GM18507 (cell line): ENCODE data around the gene RAB14.
"Not testable (repeated sequence)": the region's sequence is repeated elsewhere in the genome, so short reads cannot be mapped to it uniquely, and the experiment has no call there.

Experiments used
- DNase-seq: peaks from one replicate; pipeline ENCODE4 v3.0.0; 2011; ENCODE audit warnings: low read depth; ENCODE audit not compliant: insufficient read length; ENCODE audit errors: extremely low spot score
- FAIRE-seq: peaks from 2 replicates; lab custom pipeline; 2011; peaks lifted over from hg19 to GRCh38; lab: Jason Lieb, UNC

Gene RAB14

DNA sequence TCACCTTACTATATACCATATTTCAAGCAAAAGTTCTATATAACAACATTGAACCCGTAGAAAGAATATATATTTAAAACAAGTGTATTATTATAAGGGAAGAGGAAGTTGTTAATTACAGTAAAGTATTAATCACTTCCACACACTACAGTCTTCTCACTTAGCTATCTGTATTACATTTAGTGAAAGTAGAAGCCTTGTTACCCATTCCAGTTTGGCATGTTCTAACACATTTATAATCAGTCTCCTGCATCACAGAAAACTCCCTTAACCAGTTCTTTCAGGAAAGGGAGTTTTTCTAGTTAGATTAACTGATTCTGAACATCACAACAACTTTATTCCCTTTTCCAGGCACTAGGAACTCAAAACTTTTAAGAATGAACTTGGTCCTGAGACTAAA lies 6.9 kb downstream of the RAB14 start:
- FAIRE-seq = no peak
- no peak for DNase-seq

DNA sequence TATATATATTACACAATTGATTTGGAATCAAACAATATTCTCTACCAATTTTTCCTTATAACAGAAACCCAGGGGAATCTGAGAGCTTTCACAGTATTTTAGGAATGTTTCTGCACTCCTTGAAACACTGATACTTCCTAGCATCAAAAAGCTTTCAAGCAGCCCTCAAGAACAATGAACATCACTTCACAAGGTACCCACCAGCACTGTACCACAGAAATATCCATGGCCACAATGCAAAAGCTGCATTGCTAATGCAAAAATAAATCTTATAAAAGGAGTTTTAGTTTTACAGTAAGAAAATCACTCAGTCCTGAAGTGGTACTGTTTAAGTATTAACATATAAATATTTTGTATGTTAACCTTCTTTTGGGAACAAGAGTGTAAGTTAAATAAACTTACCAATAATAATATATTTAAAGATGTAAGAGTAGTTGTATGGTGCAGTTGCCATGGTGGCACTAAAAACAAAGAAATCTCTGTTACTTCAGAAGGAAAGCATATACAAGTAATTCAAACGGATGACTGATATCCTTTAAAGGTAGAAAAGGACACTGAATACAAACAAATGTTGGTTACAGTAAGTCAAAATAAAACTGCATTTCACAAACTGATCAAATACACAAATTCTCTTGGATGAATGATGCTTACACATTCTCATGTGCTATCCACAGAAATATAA lies 8.6 kb downstream of the RAB14 start:
- no peak for FAIRE-seq
- DNase-seq = no peak

DNA sequence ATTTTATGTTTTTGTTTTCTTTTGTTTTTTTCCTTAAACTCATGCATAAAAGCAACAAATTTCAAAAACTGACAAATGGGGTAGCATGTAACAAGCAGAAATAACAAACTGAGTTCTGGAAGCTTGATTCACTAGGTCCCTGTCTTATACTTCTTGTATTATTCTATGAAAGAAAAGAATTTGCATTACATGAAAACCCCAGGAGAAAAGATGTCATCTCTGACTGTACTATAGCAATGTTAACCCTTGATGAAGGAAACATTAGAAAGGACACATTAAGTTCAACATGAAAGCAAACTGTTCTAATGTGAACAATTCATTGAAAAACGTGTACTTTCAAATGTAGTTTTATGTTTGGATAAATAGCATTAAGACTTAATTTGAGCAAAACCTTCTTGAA lies 9.2 kb downstream of the RAB14 start:
- no peak for FAIRE-seq

DNA sequence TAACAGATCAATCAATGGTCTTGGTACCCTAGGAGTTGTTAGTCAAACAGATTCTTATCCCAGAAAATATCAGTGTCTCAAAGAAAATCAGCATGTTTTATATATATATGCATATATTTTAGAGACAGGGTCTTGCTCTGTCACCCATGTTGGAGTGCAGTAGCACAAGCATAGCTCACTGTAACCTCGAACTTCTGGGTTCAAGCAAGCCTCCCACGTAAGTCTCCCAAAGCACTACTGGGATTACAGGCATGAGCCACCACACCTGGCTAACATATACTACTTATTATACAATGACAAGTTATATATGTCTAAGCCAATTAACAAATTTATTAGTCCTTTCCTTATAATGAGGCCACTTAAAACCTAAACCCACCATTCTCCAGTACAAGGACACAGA lies 10.4 kb downstream of the RAB14 start:
- FAIRE-seq (no peak), DNase-seq (no peak)

More for the DNA sequence above, 9.2 kb downstream of the RAB14 start:
- no peak for DNase-seq

DNA sequence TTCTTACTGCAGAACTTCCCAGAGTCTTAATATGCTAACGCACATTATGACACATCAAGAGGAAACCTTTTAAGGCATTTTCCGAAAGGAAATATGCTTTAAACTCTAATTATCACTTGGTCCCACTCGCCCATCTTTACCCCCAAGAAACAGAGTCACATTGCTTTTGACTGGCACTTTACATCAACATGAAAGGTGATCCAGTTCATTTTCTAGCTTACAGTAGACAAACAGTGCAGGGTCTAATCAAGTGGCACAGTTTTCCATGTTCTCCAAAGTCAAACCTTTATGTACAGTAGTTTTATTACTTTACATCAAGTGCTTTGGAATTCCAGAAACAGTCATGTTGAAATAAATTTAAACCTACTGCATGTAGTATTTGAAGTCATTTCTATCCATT lies 12.0 kb downstream of the RAB14 start:
- FAIRE-seq = no peak
- DNase-seq = no peak

GRCh38 chr9:121189006-121189405 lies 12.7 kb downstream of the RAB14 start:
- FAIRE-seq (no peak), DNase-seq (no peak)

- FAIRE-seq (no peak), DNase-seq (no peak)
Measured at GRCh38 chr9:121187636-121188305, 13.9 kb downstream of the RAB14 start.

DNA sequence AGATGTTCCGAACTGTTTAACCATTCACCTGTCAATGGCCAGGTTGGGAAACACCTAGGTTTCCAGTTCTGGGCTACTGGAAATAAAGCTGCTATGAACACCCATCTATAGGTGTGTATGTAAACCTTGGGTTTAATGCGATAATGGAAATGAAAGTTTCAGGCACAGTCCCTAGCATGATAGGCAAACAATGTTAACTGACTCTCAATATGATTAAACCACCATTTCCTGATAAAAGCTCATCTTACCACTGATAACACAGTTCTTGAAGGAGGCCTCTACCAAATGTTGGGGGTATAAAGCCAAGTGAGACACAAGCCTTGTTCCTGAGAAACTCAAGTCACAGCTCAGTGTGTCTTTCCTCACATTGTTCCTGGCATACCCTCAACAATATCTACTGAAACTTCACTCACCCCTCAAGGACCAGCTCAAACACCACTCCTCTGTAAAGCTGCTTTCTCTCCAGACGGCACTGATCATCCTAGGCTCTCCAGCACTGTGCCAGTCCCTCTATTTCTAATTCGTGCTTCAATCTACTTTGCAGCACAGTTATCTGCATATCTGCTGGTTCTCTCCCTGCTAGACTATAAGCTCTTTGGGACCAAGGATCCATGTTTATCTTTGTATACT lies 15.8 kb downstream of the RAB14 start:
- no peak for DNase-seq

GRCh38 chr9:121185178-121185745 lies 16.4 kb downstream of the RAB14 start:
- FAIRE-seq (peak; percentile 5), DNase-seq (no peak)

More for the DNA sequence above, 15.8 kb downstream of the RAB14 start:
- FAIRE-seq = peak; percentile 59

DNA sequence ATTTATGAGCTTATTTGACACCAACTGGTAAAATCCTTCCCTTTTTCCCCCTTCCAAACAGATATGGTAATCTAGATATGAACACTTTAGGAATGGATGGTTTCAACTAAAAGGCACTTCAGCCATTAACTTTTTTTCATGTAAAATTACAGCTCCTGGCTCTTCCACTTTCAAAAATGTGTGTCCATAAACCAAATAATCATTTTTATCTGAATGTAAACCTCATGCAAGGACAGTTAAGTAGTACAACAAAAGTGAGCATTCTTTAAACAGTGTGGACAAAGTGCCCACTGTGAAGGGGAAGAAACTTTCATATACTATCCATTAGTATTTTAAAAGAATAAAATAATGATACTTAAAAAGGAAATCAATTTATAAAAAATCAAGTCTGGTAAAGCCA lies 17.2 kb downstream of the RAB14 start:
- DNase-seq (no peak), FAIRE-seq (no peak)

DNA sequence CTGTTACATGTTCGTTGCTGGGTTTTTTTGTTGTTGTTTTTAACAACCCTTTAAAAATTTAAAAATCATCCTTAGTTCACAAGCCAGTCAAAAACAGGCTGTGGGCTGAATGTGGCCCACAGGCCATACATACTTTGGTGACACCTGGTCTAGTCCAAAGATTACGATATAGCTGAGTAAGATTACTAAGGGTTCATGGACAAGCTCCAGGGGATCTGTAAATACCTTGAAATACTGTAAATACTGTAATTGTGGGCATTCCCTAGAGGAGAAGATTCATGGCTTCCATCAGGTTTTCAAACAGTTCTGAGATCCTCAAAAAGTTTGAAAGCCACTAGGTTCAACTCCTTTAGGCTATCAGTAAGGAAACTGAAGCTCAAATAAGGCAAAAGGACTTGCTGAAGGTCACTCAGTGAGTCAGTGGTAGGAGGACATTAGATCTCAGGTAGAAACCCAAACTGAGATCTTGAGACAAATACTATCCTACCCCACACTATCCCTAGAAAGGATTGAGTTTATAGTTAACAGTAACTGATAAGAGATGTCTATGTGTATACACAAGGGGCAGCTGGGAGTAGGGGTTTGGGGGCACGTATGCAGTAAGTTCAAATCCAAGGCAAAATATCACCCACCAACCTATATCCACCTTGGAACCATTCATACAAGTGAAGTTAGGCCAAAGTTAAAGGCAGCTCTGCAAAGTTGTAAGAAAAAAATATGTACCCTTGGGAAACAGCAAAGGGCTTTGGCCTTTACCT lies 17.8 kb downstream of the RAB14 start:
- DNase-seq (no peak), FAIRE-seq (peak; percentile 39)

- peak; percentile 29 for FAIRE-seq
- no peak for DNase-seq
Measured at GRCh38 chr9:121182989-121183388, 18.7 kb downstream of the RAB14 start.

- DNase-seq (no peak), FAIRE-seq (no peak)
Measured at GRCh38 chr9:121182101-121182836, 19.4 kb downstream of the RAB14 start.

- FAIRE-seq (no peak), DNase-seq (no peak)
Measured at GRCh38 chr9:121179930-121180681, 21.6 kb downstream of the RAB14 start.

DNA sequence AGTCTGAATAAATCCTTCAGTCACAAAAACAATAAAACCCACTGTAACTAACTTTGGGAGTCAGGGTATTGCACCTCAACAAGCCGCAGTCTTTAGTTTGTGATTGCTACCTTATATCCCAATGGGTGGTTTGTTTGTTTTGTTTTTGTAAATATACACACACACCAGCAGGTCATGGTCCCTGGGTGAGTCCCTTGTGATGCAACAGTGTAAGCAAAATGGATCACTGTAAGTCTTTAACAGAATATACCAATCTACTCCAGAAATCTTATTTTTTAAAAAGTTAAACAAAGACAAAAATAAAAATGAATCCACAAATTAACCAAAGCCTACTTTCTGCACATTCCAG lies 22.3 kb downstream of the RAB14 start:
- FAIRE-seq, DNase-seq: not testable (repeated sequence)

GRCh38 chr9:121178676-121179372 lies 22.8 kb downstream of the RAB14 start:
- FAIRE-seq (no peak), DNase-seq (no peak)

- FAIRE-seq (no peak), DNase-seq (no peak)
Measured at GRCh38 chr9:121173501-121173900, 28.2 kb downstream of the RAB14 start.
